HG03045 (cell line): Measurements from ENCODE around the gene CCDC190.
"Not testable (repeated sequence)": the region's sequence is repeated elsewhere in the genome, so short reads cannot be mapped to it uniquely, and the experiment has no call there.

Experiments used
- ATAC-seq: cut with Tn5 transposase; IDR thresholded peaks from one replicate; pipeline ENCODE4 v1.9.1; 2021; ENCODE audit warnings: mild to moderate bottlenecking, moderate library complexity; ENCODE audit not compliant: unreplicated experiment

The CCDC190 gene

DNA sequence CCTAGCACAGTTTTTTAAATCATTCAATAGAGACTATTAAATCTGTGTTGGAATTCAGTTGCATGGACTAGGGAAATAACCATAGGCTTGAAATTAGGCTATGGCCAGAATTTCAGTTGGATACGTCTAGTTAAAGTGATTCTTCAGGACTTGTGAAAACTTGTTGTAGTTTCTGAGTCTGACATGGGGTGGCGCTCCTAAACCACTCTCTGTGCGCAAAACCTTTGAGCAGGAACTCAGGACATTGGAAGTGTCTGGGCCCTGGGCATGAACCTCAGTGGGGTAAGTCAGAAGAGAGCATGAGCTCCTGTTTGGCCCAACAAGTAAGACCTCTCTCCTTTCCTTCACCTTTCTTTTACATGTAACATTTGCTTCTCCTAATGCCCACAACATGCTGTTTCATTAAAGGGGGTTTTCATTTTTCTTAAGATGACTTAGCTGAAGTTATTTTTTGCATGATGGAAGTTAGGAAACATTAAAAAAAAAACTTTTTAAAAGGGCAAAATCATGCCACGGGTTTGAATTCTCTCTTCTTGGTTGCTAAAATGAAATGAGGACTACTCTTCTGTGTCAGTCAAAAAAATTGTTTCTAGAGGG, 17.1 kb upstream of the CCDC190 start:
- ATAC-seq: no peak

DNA sequence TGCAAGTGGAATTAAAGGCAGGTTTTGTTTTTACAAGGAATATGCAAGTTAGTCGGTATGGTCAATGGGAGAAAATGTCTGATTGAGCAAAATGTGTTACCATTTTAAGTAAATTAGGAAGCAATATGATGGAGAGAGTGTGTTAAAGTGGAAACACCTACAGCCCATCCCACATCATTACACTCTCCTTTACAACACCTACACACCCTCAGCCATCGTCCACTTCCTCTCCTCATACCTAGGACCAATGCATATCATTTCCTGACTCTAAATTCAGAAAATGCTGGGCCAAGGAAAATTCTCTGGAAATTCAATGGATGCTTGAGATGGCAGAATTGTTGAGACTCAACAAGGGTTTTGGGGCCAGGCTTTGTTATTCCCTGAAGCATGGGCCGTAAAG, 16.4 kb upstream of the CCDC190 start:
- no peak for ATAC-seq

DNA sequence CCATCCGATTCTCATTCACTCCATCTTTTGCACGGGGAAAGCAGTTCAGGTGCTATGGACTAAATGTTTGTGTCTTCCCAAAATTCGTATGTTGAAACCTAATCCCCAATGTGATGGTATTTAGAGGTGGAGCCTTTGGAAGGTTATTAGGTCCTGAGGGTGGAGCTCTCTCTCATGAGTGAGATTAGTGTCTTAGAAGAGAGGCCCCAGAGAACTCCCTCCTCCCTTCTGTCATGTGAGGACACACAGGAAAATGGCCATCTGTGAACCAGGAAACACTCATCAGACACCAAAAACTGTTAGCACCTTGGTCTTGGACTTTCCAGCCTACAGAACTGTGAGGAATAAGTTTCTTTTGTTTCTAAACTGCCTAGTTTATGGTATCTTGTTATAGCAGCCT, 15.8 kb upstream of the CCDC190 start:
- no peak for ATAC-seq

DNA sequence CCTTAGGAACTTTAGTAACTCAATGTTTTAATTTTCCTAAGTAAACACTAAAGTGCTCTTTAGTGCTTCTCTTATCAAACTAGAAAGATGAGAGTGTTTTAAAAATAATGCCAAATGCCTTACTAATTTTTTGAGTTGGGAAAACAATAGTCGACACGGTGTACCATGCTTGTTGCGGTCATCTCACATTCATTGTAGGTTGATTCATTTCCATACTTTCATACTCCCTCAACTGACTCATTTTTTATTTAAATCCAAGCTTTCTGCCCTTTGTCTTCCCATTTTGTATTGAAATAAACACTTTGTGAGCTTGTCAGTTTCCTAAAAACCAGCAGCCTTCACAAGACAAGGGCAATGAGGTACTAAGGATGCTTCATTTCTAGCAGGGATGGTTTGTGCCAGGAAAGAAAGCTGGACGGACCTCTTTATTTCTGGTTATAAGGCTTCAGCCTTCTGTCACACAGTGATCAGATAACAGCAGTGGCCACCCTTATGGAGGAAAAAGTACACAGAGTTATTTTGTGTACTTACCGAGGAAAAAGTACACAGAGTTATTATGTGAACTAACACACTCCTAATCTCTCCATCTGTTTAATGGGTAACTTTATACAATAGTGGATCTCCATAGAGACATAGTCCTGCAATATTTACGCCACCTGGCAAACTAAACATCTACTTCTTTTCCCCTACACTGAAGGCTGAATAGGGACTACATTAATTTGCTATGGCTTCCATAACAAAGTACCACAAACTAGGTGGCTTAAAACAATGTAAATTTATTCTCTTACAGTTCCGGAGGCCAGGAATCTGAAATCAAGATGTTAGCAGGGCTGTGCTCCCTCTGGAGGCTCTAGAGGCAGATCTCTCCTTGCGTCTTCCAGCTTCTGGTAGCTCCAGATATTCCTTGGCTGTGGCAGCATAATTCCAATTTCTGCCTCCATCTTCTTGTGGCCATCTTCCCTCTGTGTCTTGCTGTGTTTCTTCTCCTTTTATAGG, 13.0 kb upstream of the CCDC190 start:
- no peak for ATAC-seq

DNA sequence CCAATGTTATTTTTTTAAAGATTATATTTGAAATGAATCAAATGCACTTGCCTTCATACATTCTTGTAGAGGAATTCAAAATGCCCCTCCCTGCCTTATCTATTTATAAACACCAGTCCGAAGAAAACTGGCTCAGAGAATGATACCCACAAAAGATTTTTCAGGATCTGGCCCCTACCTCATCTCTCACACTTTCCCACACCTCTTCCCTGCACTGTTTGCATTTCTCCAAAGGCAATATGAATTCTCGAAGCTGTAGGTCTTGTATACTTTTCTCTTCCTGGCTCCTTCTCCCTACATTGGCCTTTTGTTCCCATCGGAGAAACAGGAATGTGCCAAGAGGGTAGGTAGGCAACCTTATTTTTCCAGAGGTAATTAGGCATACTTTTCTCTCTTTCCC, 12.0 kb upstream of the CCDC190 start:
- ATAC-seq: no peak

DNA sequence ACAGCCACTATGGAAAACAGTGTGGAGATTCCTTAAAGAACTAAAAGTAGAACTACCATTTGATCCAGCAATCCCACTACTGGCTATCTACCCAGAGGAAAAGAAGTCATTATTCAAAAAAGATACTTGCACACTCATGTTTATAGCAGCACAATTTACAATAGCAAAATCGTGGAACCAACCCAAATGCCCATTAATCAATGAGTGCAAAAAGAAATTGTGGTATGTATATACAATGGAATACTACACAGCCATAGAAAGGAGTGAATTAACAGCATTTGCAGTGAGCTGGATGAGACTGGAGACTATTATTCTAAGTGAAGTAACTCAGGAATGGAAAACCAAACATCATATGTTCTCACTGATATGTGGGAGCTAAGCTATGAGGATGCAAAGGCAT, 10.4 kb upstream of the CCDC190 start:
- ATAC-seq: not testable (repeated sequence)

DNA sequence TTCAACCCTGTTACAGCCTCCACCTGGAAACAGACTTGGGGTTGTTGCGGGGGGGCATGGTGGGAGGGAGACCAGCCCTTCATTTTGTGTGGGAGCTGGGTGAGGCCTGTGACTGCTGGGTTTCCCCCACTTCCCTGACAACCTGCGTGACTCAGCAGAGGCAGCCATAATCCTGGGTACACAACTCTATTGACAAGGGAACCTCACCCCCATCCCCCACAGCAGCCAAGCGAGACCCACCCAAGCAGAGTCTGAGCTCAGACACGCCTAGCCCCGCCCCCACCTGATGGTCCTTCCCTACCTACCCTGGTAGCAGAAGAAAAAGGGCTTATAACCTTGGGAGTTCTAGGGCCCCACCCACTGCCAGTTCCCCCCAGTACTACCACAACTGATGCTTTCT, 8.0 kb upstream of the CCDC190 start:
- ATAC-seq: no peak

DNA sequence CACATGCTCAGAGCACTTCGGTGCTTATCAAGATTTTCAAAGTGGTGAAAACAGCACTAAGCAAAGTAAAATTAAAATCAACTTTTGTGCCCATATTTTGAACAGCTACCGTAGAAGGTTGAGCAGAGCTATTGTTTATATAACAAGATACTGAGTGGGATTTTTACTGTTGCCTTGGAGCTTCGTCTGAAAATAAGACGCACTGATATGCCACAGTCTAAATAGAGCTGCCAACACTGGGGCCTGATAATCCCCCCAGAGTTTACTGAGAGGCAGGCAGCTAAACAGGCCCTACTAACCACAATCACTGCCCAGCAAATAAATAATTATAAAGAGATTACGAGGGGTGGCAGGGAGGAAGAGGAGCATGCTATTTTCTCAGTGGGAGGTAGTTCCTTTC, 650 bp upstream of the CCDC190 start:
- ATAC-seq: no peak

DNA sequence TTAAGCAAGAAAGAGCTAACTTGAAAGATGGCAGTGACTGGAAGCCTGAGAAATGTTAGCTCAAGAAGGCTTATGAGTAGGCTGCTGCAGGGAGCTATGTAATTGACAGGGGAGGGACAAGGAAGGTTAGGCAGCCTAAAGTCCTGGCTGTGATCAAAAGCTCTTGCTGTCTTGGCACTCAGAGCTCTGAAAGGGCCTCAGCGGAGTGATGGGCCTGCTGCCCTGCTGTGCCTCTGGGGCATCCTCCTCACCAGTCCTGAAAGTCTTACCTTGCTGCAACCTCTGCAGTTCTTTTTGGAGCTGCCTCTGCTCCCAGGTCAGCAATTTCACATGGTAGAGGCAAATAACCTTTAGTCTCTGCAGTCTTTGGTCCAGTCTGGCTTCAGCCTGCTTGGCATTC, 1.8 kb downstream of the CCDC190 start:
- ATAC-seq: no peak

DNA sequence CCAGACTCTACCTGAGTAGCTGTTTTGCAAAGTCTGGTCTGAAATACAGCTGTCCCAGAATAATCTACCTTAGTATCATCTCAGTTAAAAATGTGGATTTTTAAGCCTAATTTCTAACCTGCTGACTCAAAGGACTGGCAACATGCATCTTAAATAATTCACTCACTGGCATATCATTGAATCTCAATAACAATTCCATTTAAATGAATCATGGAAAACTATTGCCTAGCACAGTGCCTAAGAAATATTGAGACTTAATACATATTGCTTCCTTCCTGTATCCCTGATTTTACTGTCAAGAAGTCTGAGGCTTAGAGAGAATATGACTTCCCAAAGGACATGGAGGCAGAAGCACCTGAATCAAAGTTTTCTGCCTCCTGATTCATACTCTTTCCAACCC, 3.1 kb downstream of the CCDC190 start:
- no peak for ATAC-seq

DNA sequence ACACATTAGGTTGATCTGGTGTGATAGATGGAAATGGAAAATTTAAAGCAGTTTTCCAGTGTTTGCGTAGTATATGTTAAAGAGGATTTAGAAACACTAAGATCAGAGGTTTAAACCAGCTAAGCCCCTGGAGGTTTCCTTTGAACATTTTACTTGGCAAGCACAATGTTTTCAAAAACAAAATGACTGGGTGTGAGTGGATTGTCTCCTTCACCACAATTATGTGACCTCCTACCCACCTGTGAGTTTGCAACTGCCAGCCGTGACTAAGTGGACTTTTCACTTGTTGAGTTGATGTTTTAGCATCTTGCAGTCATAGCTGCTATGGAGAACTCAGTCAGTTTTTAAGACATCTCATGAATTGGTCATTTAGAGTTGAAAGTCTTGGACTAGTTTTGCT, 4.7 kb downstream of the CCDC190 start:
- ATAC-seq: no peak

DNA sequence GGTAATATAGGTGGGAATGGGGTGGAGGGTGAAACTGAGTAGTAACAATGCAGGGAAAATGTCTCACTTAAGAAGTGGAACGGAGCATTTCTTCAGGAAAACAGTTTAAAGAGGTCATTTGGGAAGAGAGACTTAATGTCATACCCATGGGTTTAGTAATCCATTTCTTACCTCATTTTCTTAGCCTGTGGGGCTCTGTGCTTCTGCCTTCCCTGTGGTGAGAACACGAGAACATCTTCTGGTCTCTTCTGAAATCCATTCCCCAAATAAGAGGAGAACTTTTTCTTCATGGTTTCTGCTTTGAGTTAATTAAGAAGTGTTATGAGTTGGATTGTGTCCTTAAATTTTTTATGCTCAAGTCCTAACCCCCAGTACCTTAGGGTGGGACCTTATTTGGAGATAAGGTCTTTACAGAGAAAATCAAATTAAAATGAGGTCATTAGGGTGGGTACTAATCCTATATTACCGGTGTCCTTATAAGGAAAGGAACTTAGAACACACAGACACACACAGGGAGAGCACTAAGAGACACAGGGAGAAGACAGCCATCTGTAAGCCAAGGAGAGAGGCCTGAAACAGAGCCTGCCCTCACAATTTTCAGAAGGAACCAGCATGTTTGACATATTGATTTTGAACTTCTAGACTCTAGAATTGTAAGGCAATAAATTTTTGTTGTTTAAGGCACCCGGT, 5.4 kb downstream of the CCDC190 start:
- no peak for ATAC-seq

DNA sequence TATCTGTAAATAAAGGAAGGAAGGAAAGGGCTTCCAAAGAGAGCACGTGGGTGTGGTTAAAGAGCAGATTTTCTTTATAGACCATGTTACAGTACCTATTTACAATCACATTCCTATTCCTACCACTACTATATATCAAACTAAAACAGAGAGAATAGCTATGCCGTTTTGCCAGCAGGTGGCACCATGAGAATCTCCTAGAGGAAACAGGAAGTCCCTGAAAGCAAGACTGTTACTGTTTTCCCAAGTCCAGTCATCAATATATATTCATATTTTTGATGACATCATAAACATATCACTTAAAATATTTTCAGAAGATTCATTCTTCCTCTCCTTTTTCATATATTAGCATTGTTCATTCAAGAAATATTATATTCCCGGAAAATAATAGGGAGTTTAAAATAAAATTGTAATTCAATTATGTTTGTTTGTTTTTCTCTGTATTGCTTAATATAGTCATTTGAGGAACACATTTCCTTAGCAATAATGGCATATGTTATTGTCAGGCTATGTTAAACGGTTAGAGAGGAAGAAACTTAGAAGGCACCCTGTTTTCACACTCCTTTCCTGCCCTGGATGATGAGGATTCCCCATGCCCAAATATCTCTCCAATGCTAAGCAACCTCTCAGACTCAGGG, 6.6 kb downstream of the CCDC190 start:
- no peak for ATAC-seq

DNA sequence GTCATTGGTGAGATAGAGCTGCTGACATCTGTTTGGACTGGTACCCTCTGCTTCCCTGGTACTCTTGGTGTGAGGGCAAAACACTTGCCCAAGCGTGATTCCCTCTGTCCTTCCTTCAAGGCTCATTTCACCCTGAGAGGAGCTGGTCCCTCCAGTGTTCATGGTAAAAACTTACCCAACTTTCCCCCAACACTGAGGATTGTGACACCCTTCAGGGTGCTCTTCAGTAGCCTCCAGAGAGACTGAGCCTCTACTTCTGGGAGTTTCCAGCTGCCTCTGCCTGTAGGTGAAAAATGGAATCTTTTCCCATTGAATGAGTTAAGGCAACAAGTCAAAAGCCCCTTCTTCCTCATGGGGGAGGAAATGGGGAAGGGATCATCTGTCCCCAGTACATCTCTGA, 9.6 kb downstream of the CCDC190 start:
- no peak for ATAC-seq

DNA sequence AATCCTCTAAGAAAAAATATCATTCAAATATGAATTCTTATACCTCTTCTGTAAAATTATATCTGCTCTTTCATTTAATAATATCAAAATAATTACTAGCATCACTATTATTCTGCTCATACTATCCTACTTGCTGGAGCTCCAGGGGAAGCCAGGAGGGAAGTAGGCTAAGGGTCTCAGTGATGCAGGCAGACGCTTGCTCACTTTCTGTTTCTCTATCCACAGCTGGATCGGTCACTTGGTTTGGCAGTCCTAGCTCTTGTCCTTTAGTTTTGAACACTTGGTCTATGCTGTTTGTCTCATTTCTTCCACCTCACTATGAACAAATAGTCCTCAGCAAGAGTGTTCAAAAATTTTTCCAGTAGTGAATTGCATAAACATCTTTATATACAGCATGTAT, 11.3 kb downstream of the CCDC190 start:
- ATAC-seq: no peak

DNA sequence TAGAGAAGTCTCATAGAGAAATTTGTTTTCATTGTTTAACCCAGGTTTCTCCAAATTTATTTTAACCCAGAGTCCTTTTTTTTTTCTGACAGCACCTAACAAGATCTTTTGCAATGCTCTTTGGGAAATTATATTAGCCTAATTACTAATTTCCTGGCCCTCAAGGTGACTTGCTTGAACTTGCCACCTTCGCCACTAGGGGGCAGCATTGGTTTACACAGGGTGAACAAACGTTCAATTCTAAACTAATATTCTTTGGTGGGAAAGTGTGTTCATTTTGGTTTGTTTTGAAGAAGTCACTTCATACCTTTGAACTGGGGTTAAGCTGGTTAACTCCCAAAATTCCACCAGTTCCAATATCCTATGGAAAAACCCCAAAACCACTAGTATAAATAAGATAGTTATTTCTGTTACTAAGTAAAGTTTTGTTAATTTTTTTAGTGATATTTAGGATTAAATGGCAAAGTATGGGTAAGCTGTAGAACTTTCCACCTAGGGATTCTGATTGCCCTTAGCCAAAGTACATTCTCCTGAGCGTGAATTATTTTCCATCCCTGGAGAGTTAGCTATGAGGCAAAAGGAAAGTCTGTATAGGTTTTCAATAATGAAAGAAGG, 13.0 kb downstream of the CCDC190 start:
- no peak for ATAC-seq

DNA sequence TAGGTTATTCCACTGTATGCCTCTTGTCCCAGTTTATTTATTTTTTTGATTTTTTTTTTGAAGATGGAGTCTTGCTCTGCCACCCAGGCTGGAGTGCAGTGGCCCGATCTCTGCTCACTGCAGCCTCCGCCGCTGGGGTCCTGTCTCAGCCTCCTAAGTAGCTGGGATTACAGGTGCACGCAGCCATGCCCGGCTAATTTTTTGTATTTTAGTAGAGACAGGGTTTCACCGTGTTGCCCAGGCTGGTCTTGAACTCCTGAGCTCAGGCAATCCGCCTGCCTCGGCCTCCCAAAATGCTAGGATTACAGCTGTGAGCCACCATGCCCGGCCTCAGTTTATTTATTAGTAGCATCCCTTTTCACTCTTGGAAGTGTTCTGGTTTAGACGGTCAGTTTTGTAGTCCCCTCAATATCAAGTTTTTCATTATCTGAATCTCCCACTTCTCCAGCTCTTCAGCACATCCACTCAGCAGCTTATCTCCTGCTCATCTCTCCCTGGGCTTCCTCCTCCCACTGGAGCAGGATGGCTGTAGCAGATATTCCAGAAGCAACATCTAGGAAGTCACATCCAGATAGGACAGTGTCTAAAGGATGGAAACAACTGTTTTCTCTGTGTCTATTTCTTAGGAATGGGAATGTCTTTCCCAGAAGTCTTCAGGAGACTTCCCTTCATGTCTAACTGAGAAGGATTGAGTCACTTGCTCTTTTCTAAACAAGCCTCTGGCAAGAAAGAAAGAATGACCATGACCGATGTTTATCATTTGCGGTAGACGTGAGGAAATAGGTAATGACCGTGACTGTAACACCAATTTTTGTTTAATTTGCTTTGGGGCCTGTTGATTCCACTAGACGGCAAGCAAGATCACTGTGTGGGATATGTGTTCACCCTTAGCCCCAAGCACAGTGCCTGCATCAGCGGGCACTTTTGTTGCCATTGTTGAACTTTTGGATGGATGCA, 14.4 kb downstream of the CCDC190 start:
- no peak for ATAC-seq

DNA sequence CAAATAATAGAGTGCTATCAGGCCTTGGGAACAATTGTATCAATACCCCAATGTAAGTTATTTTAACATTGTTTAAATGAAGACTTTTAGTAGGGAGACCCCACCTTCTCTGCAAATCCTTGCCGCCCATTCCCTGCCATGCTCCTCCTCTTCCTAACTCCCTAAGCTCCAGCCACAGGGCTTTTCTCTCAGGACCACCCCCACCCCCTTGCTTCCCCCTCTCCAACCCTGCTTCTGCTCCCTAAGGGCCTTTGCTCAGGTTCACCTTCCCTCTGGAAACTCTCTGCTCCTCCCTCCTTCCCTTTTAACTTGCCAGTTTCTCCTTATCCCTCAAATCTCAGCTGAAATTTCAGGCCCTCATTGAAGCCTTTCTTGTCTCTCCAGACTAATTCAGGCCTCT, 16.8 kb downstream of the CCDC190 start:
- ATAC-seq: no peak

DNA sequence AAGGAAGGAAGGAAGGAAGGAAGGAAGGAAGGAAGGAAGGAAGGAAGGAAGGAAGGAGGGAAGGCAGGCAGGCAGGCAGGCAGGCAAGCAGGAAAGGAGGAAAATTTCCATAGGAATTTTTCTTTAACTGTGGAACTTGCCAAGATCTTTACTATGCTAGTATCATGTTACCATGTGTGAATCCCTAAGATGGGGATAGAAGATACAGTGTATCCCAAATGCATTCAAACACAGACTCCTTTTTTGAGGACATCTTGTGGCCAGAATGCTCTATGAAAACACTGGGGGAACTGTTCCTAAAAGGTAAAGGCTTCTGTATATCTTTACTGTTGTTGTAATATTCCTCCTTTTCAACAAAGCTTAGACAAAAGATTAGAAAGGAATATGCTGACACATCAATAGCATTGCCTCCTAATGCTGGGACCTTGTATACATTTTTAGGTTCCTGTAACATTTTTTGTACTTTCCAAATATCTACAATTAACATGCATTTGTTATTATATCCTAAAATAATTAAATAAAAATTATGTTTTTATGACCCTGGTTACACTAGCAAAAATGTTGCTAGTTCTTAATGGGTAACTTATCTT, 20.6 kb downstream of the CCDC190 start:
- no peak for ATAC-seq
